GM18870 (cell line): ENCODE data around the gene EEF1AKMT1.

Experiments
- ATAC-seq: cut with Tn5 transposase; IDR thresholded peaks from one replicate; pipeline ENCODE4 v1.9.1; 2021; ENCODE audit warnings: moderate library complexity; ENCODE audit not compliant: unreplicated experiment

Gene EEF1AKMT1

GRCh38 chr13:20719783-20720182 is 54.0 kb downstream of the EEF1AKMT1 start:
- ATAC-seq, result no peak

DNA sequence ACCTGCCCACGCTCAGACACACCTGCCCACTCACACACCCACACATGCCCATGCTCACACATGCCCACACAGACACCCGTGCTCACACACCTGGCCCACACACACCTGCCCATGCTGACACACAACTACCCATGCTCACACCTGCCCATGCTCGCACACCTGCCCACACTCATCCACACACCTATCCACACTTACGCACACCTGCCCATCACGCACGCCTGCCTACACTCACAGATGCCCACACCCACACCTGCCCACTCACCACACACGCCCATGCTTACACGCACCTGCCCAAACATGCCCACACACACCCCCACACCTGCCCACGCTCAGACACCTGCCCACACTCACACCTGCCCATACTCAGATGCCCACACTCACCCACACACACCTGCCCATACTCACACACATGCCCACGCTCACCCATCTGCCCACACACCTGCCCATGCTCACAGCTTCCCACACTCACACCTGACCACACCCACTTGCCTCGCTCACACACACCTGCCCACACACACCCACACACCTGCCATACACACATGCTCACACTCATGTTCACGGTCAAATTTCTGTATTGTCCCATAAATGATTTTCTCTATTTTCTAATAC is 54.7 kb downstream of the EEF1AKMT1 start:
- no peak for ATAC-seq

- ATAC-seq, result no peak
These were observed 55.9 kb downstream of the EEF1AKMT1 start for GRCh38 chr13:20717581-20718542.

- ATAC-seq, result no peak
These were observed 56.8 kb downstream of the EEF1AKMT1 start for GRCh38 chr13:20716951-20717350.

- ATAC-seq, result no peak
These were observed 58.4 kb downstream of the EEF1AKMT1 start for GRCh38 chr13:20715330-20715712.

GRCh38 chr13:20714563-20715329 is 59.0 kb downstream of the EEF1AKMT1 start:
- no peak for ATAC-seq

DNA sequence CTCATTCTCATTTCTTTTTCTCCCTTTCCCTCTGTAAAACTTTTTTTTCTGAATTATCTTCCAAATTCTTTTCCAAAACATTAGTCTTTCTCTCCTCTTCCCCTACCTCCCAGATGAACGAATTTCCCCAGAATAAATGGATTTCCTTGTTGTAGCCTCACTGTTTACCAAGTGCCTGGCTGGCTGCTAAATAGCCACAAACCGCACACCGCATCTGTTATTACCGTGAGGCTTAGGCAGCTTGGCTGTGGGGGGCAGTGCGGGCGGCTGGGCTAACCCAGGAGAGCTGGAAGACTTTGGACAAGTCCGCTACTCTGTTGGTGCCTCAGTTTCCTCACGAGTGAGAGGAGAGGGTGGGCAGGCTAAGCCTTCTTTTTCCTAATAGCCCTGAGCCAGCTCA is 59.6 kb downstream of the EEF1AKMT1 start:
- no peak for ATAC-seq

- no peak for ATAC-seq
These were observed 60.0 kb downstream of the EEF1AKMT1 start for GRCh38 chr13:20713751-20714150.

DNA sequence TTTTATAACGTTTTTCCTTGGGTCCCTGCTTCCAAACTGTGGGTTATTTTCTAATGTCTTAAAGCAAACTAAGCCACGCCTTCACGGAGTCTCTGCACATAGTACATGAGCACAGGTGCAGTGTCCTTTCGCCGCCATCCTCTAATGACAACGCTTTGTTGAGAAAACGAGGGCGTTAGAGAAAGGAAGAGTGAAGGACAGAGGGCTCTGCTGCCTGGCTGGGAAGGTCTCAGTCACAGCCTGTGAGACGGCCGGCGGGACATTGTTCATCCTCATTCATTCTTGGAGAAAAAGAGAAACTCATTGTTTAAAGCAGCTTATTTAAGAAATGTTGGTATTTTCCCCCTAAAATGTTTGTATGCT is 60.8 kb downstream of the EEF1AKMT1 start:
- ATAC-seq, result no peak

DNA sequence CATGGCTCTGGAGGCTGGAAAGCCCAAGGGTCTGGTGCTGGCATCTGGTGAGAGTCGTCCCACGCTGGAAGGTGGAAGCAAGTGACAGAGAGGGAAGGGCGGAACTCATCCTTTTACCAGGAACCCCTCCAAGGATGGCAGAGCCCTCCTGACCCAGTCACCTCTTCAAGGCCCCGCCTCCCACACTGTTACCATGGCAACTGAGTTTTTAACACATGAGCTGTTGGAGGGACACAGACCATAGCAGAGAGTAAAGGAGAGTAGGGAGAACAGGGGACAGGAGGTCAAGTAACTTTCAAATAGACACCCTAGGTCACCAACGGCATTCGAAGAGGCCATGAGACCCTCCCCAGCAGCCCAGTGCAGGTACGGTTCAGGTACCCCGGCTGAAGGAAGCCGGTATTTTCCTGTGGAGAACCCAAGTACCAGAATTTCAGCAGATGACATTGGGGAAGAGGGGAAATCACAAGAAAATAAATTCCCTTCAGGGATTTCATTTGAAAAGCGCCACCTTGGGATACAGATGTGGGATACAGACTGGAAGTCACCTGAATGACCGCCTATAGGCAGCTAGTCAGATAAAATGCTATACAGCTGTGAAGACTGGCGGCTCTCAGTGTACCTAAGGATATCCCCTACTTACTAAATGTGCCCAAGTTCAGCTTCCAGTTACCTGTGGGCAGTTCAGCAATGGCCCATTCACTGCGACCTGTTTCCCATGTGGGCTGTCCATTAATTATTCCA is 62.3 kb downstream of the EEF1AKMT1 start:
- ATAC-seq, result no peak

DNA sequence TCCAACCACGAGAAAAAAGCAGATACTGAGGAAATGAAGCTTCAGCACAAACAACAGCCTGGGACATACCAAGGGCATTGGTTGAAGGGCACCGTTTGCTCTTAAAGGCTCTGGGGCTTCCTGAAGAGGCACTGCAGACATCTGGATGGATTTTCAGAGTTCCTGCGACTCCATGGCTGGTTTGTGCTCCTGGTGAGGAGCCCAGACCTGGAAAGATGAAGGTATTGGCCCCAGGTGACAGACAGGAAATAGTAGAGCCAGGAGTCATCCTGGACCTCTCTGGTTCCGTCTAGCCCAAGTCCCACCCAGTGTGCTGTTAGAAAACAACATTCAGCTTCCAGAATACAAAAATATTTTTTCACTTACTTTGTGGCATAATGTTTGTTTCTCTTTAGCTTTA is 64.0 kb downstream of the EEF1AKMT1 start:
- no peak for ATAC-seq

DNA sequence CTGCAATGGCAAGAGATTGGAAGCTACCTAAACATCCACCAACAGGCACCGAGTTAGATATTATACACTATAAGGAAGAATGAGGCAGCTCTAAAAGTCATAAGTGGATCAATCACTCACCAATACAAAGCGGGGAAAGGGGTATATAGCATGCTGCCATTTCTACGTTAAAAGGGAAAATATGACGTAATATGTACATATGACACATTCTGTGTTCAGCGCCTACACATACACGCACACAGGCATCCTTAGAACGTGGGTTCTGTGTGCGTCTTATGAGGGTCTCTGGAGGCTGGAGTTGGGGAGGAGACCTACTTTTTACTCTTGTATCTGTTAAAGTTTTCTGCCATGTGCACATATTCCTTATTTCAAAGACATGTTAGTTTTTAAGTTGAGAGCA is 64.4 kb downstream of the EEF1AKMT1 start:
- ATAC-seq, result no peak

- no peak for ATAC-seq
These were observed 65.5 kb downstream of the EEF1AKMT1 start for GRCh38 chr13:20708216-20708615.

DNA sequence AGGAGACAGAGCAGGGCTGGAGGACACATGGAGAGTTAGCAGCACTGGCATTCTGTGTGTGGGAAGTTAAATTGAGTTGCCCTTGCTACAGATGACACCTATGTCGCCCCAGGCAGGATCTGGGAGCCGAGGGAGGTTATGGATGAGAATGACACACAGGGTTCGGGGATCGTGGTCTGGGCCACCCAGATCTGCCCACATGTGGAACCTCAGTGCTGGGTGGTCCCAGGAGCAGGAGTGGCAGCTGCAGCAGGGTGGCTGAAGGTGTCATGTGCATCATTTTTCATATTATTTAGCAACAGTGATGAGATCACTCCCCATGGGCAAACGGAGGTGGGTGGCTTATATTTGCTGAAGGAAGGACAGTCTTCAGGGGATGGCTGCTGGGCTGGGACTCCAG is 67.1 kb downstream of the EEF1AKMT1 start:
- ATAC-seq, result no peak

- no peak for ATAC-seq
These were observed 69.2 kb downstream of the EEF1AKMT1 start for GRCh38 chr13:20704459-20705069.

GRCh38 chr13:20703780-20704458 is 69.8 kb downstream of the EEF1AKMT1 start:
- peak; percentile 49 for ATAC-seq

DNA sequence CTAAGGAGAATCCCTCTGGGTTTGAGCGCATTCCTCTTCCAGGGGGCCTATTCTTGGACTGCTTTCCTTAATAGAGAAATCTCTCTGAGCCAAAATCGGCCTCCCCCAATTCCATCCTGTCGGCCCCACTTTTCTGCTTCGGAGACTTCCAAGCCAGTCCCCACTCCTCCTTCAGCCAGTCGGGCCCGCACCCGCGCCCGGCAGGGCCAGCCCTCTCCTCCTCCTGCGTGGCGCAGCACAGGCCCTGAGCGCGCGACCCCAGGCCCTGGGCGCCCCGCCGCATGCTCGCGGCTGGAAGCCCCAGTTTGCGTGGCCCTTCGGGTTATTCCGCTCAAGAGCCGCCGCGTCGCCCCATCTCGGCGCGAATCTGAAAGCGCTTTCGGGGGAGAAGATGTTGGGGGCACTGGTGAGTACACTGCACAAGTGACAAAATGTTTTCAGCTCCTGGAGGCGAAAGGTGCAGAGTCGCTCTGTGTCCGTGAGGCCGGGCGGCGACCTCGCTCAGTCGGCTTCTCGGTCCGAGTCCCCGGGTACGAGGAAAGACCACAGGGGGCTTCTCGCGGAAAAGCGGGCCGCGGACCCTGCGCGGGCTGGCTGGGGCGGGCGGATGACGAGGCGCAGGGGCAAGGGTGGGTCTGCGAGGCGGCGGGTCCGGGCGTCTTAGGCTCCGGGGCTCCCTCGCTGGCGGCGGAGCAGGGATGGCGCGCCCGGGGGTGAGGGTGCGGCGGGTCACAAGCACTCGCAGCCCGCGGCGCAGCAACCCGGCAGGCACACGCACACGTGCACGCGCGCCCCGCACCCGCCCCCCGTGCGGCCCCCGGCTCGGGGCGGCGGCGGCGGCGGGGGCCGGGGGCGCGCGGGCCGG is 70.6 kb downstream of the EEF1AKMT1 start, which contains the start of gene IL17D:
Gene IL17D, plus strand, starts transcription at position 785 of the 865 bp plus-strand sequence. CDS start 303 bp downstream, outside the sequence.
- ATAC-seq, result no peak

GRCh38 chr13:20702530-20702914 is 71.2 kb downstream of the EEF1AKMT1 start:
- no peak for ATAC-seq

GRCh38 chr13:20701461-20701860 is 72.3 kb downstream of the EEF1AKMT1 start:
- no peak for ATAC-seq
